Muscle of leg (tissue), 11 donors: ENCODE data around the gene ASCL2. TPM values are rescaled to one million over a fixed set of nuclear protein-coding genes. Genes with fewer than 3 reads are reported as not detected.

Experiments
- DNase-seq: peaks from one replicate; pipeline ENCODE4 v3.0.0; 2013
- H3K27ac ChIP-seq: one replicate; pipeline ENCODE4 v1.5.1; 2013; ENCODE audit warnings: mild to moderate bottlenecking, low read length, control low read depth
- H3K27me3 ChIP-seq: one replicate; pipeline ENCODE4 v1.6.1; 2013; ENCODE audit warnings: low read length; ENCODE audit not compliant: control insufficient read depth, insufficient read depth
- H3K36me3 ChIP-seq: one replicate; pipeline ENCODE4 v1.6.1; 2013; ENCODE audit warnings: low read length; ENCODE audit not compliant: control insufficient read depth, insufficient read depth
- H3K4me1 ChIP-seq: one replicate; pipeline ENCODE4 v1.6.1; 2013; ENCODE audit warnings: low read length; ENCODE audit not compliant: control insufficient read depth, insufficient read depth
- H3K4me3 ChIP-seq: one replicate; pipeline ENCODE4 v1.5.1; 2013; ENCODE audit warnings: low read length, control low read depth
- H3K9me3 ChIP-seq: replicated peaks from 2 replicates; pipeline ENCODE4 v1.6.1; 2013; ENCODE audit warnings: low read depth, low read length; ENCODE audit not compliant: control insufficient read depth
- WGBS: methylation state at CpG from one replicate; pipeline ENCODE4 v1.1.5; 2013; ENCODE audit warnings: missing lambda C conversion rate; ENCODE audit not compliant: insufficient coverage; 5-methylcytosine and 5-hydroxymethylcytosine counted together
- polyA plus RNA-seq, 8 donors: library from polyadenylated mRNA; unstranded; fragments of 120-200 nt; gene quantifications; one replicate each; pipeline versions ENCODE4 v1.2.1 to v1.2.3, GENCODE V29; 2013; ENCODE audit warnings: inconsistent platforms in 1 of 8, low replicate concordance in 1 of 8; ENCODE audit not compliant: insufficient read length in 8 of 8, insufficient read depth in 1 of 8
- total RNA-seq: library from RNA; stranded (reverse); fragments of 120-200 nt; gene quantifications from one replicate; pipeline ENCODE4 v1.2.4, GENCODE V29; 2013

The ASCL2 gene
- total and polyA plus RNA-seq, 9 donors, result 0.11 to 0.53 (median 0.29) TPM

DNA sequence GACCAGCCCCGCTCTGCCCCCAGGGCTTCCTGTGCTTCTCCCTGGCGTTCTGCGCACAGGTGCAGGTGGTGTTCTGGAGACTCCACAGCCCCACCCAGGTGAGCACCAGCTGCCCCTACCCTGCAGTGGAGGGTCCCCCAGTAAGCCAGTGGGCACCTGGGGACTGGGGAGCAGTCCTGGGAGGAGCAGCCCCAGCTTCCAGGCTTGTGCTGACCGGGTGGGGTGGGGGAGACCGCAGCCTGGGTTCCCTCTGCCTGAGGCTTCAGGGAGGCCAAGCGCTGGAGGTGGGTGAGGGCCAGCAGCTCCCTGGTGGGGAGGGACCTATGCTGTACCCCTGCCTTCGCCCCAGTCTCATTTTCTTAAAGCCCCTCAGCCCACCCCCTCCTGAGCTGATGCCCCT lies 38.3 kb upstream of the ASCL2 start:
- 56% methylated on average over 3 of the region's 7 CpGs for WGBS
- Histone ChIP-seq H3K4me3 (no peak overlapping the region), H3K4me1 (peaks cover 59% of the 10 kb centered on the region), H3K9me3 (no peaks in the 10 kb centered on the region), H3K27me3 (no peaks in the 10 kb centered on the region), H3K36me3 (no peaks in the 10 kb centered on the region), H3K27ac (no peak overlapping the region)
- no peak for DNase-seq

DNA sequence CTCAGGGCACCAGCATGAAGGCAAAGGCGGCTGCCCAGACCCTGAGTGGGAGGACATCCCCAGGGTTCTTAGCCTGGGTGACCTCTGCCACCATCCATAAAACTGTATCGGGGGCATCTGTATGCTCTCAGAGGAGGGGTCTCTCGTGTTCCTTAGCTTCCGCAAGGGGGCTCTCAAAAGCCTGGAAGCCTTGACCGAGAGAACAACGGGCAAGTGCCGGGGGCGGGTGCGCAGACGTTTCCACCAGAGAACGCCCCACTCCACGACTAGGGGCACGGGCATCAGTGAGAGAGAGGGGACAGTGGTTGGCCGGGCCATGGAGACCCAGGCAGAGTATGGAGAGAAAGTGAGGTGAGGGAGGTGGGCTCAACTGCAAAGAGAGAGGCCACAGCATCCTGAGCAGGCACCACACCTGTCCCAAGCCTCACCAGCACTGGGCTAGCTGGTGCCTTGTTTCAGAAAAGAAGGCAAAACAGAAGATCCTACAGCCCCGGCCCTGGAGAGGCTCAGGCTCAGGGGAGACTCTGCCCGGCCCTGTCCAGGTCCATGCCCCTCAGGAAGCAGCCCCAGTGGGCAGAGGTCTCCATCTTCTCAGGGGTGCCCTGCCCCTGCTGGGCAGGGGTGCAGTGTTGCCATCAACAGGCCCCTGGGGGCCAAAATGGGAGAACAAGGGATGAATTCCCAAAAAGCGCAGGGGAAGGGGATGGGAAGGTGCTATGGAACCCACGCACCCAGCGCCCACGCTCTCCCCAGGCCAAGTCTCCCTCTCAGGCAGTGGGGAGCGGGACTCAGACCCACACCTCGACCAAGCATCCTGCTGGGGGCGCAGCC lies 37.3 kb upstream of the ASCL2 start:
- no peaks in the 10 kb centered on the region for H3K27me3 ChIP-seq
- peaks cover 63% of the 10 kb centered on the region for H3K4me1 ChIP-seq
- H3K4me3 ChIP-seq, result no peak overlapping the region
- no peaks in the 10 kb centered on the region for H3K9me3 ChIP-seq
- WGBS, result 74% methylated on average over 16 of the region's 23 CpGs
- peak overlapping the region; percentile 40 for H3K27ac ChIP-seq
- DNase-seq, result no peak
- H3K36me3 ChIP-seq, result no peaks in the 10 kb centered on the region

DNA sequence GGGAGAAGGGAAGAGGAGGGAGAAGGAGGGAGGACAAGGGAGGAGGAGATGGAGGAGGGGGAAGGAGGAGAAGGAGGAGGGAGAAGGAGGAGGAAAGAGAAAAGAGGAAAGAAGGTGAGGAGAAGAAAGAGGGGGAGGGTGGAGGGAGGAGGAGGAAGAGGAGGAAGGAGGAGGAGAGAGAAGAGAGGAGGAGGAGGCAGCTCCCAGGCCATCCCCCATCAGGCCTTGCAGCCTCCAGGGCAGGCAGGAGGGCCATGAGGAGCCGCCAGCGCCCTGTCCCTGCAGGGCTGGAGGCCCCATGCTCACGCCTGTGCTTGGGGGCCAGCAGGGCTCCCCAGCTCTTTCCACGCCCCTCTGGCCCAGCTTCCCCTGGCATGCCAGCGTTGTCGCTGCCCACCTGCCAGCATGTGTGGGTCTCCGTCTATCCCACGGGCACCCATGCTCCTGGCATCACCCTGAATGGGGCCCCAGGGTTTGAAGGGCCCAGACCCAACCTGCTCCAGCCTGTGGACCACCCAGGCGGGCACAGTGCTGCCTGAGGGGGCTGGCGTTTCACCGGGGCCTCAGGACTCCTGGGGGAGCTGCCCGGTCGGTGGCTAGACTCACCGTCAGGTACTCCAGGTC lies 36.6 kb upstream of the ASCL2 start:
- DNase-seq, result no peak
- Histone ChIP-seq H3K4me3 (no peak overlapping the region), H3K9me3 (no peaks in the 10 kb centered on the region), H3K27ac (peak overlapping the region; percentile 40), H3K4me1 (peaks cover 63% of the 10 kb centered on the region), H3K36me3 (no peaks in the 10 kb centered on the region), H3K27me3 (no peaks in the 10 kb centered on the region)
- WGBS, result 31% methylated on average over 14 of the region's 14 CpGs

DNA sequence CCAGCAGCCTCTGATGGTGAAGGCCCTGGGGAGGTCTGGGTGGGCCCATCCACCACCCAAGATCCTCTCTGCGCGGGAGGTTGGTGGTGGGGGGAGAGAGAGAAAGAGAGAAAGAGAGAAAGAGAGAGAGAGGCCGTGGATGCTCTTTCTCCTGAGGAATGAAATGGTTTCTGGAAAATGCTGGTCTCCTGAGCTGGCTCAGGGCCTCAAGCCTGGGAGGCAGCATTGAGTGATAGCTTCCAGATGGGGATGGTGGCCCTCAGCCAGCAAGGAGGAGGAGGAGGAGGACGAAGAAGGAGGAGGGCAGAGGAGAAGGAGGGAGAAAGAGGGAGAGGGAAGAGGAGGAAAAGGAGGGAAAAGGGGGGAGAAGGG lies 36.0 kb upstream of the ASCL2 start:
- no peaks in the 10 kb centered on the region for H3K9me3 ChIP-seq
- peak; percentile 98 for DNase-seq
- no peak overlapping the region for H3K4me3 ChIP-seq
- peak overlapping the region; percentile 96 for H3K27ac ChIP-seq
- no peaks in the 10 kb centered on the region for H3K36me3 ChIP-seq
- H3K27me3 ChIP-seq, result no peaks in the 10 kb centered on the region
- H3K4me1 ChIP-seq, result peaks cover 65% of the 10 kb centered on the region
- WGBS, result 0% methylated on average over 1 of the region's 4 CpGs

DNA sequence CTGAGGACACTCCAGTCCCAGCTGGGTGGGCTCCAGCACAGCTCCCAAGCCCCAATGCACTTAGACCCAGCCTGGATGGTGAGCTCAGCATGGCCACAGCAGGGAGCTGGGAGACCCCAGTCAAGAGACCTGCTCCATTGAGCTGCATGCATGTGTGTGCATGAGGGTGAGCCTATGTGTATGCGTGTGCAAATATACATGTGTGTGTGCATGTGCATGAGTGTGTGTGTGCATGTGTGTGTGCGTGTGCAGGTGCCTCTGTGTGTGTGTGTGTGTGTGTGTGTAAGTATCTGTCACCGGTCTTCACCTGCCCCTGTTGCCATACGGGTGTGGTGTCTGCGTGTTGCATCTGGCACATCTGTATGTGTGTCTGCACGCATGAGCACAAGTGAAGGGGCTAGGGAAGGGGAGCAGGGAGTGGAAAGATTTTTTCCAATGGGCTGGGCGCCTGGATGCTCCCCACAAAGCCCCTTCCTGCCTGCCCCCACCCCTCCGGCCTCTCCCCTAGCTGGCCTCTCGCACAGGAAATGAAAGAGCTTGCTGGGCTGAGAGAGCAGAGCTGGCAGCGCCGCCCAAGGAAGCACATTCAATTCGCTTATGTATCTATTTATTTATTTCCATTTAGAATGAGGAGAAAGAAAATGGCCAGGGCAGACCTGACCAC lies 35.5 kb upstream of the ASCL2 start:
- Histone ChIP-seq H3K4me3 (no peak overlapping the region), H3K36me3 (no peaks in the 10 kb centered on the region), H3K4me1 (peaks cover 71% of the 10 kb centered on the region), H3K27me3 (no peaks in the 10 kb centered on the region), H3K27ac (peak overlapping the region; percentile 96), H3K9me3 (no peaks in the 10 kb centered on the region)
- DNase-seq, result peak; percentile 97
- 13% methylated on average over 4 of the region's 12 CpGs for WGBS

DNA sequence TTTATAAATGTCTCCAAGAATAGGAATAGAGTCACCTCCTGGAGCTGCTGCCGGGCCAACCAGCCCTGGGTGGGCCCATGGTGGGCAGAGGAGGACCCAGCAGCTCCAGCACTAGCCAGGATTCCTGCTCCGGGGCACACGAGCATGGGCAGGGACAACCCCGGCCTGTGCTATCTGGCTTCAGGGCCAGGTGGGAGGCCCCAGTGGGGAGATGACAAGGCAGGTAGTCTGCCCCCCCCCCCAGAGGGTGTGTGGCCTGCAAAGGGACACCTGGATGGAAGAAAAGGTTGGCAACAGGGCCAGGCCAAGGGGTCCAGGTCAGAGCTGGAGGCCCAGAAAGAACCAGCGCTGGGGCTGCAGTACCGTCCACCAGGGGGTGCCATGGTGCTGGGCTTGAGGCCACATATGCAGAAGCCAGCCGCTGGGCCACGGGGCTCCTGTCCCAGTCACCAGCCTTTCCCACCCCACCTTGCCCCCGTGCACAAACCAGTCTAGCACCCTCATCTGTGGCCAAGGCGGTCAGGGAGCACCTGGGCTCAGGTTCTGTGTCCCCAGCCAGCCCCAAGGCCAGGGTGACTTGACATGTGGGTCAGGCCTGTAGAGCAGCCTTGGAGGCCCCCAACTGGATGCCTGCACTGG lies 34.9 kb upstream of the ASCL2 start:
- Histone ChIP-seq H3K4me1 (peaks cover 73% of the 10 kb centered on the region), H3K27ac (peak overlapping the region; percentile 96), H3K9me3 (no peaks in the 10 kb centered on the region), H3K4me3 (no peak overlapping the region), H3K27me3 (no peaks in the 10 kb centered on the region), H3K36me3 (no peaks in the 10 kb centered on the region)
- 17% methylated on average over 6 of the region's 10 CpGs for WGBS
- DNase-seq, result peak; percentile 78

DNA sequence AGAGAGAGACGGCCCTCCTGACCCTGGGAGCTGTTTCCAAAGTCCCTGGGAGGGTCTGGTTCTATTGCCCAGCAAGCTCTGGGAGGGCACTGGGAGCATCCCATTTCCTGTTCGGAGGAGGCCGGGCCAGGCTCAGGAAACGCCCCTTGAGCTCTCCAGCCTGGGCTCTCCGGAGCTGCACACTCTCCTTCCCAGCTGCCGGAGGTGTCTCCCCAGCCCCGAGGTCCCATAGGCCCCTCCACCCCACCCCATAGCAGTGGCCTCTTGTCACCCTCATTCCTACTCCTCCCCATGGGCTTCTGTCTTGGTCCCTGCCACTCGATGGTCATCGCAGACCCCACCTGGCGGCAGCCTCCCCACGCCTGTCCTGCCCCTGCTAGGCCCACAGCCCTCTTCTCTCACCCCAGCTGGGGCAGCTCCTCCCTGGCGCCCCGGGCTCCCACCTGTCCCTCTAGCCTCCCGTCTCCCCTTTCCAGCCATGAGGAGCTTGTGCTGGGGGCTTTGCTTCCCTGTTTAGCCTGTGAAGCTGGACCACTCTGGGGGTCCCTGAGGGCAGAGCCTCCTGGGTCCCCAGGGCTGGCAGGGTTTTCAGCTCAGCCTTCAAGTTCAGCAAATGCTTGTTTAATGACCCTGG lies 34.2 kb upstream of the ASCL2 start:
- DNase-seq, result no peak
- Histone ChIP-seq H3K9me3 (no peaks in the 10 kb centered on the region), H3K4me1 (peaks cover 73% of the 10 kb centered on the region), H3K36me3 (no peaks in the 10 kb centered on the region), H3K27me3 (no peaks in the 10 kb centered on the region), H3K4me3 (no peak overlapping the region), H3K27ac (peak overlapping the region; percentile 96)
- WGBS, result 58% methylated on average over 14 of the region's 14 CpGs

DNA sequence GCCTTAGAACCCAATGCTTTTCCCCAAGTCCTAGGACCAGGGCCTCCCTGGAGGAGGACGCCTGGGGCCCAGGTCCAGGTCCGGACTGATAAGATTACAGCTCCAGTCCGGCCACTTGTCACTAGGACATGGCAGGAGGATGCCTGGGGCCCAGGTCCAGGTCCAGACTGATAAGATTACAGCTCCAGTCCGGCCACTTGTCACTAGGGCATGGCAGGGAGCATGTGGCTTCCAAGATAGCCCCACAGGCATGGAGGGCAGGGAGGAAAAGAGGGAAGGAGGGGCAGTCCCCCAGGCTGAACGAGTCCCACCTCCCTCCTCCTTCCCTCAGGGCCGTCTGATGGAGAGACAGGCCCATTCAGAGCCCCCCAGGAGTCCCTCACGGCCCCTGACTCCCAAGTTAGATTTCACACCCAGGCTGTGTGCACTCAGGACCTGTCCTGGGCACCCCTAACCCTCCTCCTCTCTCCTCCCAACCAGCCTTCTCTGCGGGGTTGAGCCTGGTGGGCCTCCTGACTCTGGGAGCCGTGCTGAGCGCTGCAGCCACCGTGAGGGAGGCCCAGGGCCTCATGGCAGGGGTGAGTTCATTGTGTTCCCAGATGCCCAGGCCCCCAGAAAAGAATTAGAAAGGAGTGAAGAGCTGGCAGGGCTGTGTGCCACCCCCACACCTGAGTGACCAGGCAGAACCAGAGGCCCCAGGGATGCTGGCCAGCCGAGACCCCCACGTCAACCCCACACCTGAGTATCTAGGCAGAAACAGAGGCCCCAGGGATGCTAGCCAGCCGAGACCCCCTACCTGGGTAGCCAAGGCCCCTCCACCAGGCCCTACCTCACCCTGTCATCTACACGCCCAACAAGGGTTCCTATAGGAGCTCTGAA lies 33.5 kb upstream of the ASCL2 start:
- 55% methylated on average over 6 of the region's 15 CpGs for WGBS
- no peaks in the 10 kb centered on the region for H3K9me3 ChIP-seq
- peak overlapping the region; percentile 96 for H3K27ac ChIP-seq
- DNase-seq, result no peak
- no peak overlapping the region for H3K4me3 ChIP-seq
- H3K27me3 ChIP-seq, result no peaks in the 10 kb centered on the region
- H3K36me3 ChIP-seq, result no peaks in the 10 kb centered on the region
- H3K4me1 ChIP-seq, result peaks cover 73% of the 10 kb centered on the region

DNA sequence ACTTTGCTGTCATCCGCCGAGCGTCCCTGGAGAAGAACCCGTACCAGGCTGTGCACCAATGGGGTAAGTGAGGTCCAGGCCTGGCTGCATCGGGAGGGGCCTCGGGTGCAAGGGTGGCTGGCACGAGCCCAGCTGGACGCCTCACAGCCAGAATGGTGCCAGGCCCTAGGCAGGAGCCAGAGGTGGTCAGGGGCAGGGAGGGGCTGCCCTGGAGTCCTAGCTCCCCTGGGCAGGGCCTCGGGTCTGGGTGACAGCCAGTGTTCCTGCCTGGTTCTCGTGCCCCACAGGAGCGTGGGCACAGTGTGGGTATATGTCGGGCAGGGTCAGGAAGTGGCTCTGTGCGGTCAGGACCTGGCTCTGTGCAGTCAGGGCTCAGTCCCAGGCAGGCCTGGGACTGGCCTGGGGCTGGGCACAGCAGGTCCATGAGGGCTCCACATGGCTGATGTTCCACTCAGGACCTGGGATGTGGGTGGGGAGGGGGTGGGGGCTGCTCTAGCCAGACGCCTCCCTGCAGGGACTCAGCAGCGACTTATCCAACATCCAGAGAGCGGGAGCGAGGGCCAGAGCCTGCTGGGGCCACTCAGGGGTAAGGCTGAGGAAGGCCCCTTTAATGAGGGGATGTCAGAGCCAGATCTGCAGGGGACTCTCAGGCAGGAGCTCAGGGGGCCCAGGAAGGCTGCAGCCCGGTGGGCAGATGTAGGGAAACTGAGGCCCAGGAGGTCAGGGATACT lies 32.7 kb upstream of the ASCL2 start:
- Histone ChIP-seq H3K27me3 (no peaks in the 10 kb centered on the region), H3K27ac (peak overlapping the region; percentile 96), H3K4me1 (peaks cover 70% of the 10 kb centered on the region), H3K4me3 (peak overlapping the region; percentile 9), H3K9me3 (no peaks in the 10 kb centered on the region), H3K36me3 (no peaks in the 10 kb centered on the region)
- WGBS, result 47% methylated on average over 15 of the region's 18 CpGs
- DNase-seq, result no peak
